Stimulated activated CD8-positive, alpha-beta memory T cell treated with anti-CD3 and anti-CD28 coated beads, Interleukin-12 subunit alpha, Interleukin-12 subunit beta, amount 100 ng/mL, for 4 hours (primary cell): ENCODE data around the gene PTGER4.

Source experiments
- DNase-seq: peaks from one replicate; pipeline ENCODE4 v3.0.0-alpha.2; 2020; ENCODE audit warnings: low read depth

PTGER4 gene

GRCh38 chr5:40669606-40670390 is 9.9 kb upstream of the PTGER4 start:
- DNase-seq = no peak

GRCh38 chr5:40672425-40672824 is 7.3 kb upstream of the PTGER4 start:
- DNase-seq = no peak

- DNase-seq = no peak
Measured at GRCh38 chr5:40674661-40675235, 5.0 kb upstream of the PTGER4 start.

- no peak for DNase-seq
Measured at GRCh38 chr5:40675396-40676133, 4.2 kb upstream of the PTGER4 start.

- DNase-seq = no peak
Measured at GRCh38 chr5:40676613-40677343, 2.9 kb upstream of the PTGER4 start.

- DNase-seq = no peak
Measured at GRCh38 chr5:40677456-40677855, 2.3 kb upstream of the PTGER4 start.

GRCh38 chr5:40678026-40678425 is 1.7 kb upstream of the PTGER4 start:
- DNase-seq = no peak

GRCh38 chr5:40678460-40679147 is 1.1 kb upstream of the PTGER4 start:
- no peak for DNase-seq

GRCh38 chr5:40679148-40679912 is 385 bp upstream of the PTGER4 start:
- peak; percentile 88 for DNase-seq

- DNase-seq = no peak
Measured at GRCh38 chr5:40680741-40681362, 1.1 kb downstream of the PTGER4 start.

- DNase-seq = no peak
Measured at GRCh38 chr5:40681363-40682153, 1.8 kb downstream of the PTGER4 start.

- DNase-seq = no peak
Measured at GRCh38 chr5:40682154-40683017, 2.7 kb downstream of the PTGER4 start.

GRCh38 chr5:40683305-40683704 is 3.6 kb downstream of the PTGER4 start:
- no peak for DNase-seq

- DNase-seq = no peak
Measured at GRCh38 chr5:40685193-40685592, 5.5 kb downstream of the PTGER4 start.

- DNase-seq = no peak
Measured at GRCh38 chr5:40685976-40686486, 6.3 kb downstream of the PTGER4 start.

GRCh38 chr5:40687321-40687720 is 7.6 kb downstream of the PTGER4 start:
- DNase-seq = no peak

- peak; percentile 56 for DNase-seq
Measured at GRCh38 chr5:40688127-40688761, 8.5 kb downstream of the PTGER4 start.

- DNase-seq = no peak
Measured at GRCh38 chr5:40688996-40689395, 9.3 kb downstream of the PTGER4 start.
